Measurements from ENCODE around the gene LIPK.
"Not testable (repeated sequence)": the region's sequence is repeated elsewhere in the genome, so short reads cannot be mapped to it uniquely, and the experiment has no call there.

Gene LIPK, protein sequence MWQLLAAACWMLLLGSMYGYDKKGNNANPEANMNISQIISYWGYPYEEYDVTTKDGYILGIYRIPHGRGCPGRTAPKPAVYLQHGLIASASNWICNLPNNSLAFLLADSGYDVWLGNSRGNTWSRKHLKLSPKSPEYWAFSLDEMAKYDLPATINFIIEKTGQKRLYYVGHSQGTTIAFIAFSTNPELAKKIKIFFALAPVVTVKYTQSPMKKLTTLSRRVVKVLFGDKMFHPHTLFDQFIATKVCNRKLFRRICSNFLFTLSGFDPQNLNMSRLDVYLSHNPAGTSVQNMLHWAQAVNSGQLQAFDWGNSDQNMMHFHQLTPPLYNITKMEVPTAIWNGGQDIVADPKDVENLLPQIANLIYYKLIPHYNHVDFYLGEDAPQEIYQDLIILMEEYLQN

DNA sequence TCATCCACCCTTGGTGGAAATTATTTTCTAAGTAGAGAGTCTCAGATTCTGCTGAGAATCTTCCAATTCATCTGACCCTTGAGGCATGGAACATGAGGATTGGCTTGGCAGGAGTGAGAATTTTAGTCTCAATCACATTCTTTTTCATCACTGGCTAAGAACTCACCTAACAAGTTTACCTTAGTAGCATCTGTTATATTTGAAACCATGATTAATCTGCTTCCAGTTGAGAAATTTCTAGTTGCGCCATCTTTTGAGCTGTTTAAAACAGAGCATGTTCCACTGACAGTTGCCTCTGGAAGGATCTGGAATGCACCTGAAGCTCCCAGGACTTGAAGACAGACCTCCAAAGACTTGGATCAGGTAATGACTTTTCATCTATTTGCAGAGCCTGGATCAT, at the start of gene LIPK:
Gene LIPK, plus strand, starts transcription at position 292 of the 400 bp plus-strand sequence. CDS start 18,295 bp downstream, outside the sequence.
- Histone ChIP-seq H3K27ac (ENCODE audit: low read length) (no peak within 1 kb of the TSS), H3K36me3 (ENCODE audit: insufficient read depth, low read depth, low read length) (no peaks in the 10 kb centered on the region), H3K9ac (ENCODE audit: low read depth, low read length) (no peak within 1 kb of the TSS), H3K9me3 (ENCODE audit: insufficient read depth, low read depth, low read length) (no peaks in the 10 kb centered on the region), H3K4me1 (ENCODE audit: insufficient read depth, low read length) (peaks cover 19% of the 10 kb centered on the region), H3K27me3 (ENCODE audit: insufficient read depth, low read length) (peaks cover 77% of the 10 kb centered on the region), H3K4me3 (ENCODE audit: low read length) (no peak within 1 kb of the TSS)

DNA sequence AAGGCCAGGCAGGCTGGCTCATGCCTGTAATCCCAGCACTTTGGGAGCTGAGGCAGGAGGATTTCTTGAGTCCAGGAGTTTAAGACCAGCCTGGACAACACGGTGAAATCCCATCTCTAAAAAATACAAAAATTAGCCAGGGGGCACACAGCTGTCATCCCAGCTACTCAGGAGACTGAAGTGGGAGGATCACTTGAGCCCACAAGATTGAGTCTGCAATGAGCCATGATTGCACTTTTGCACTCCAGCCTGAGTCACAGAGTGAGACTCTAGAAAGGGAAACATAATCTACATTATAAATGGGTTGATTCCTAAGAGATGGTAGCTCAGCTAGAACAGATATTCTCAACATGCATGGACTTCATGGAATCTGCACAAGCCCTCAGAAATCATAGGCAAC, 48.1 kb upstream of the LIPK start:
- H3K4me1 ChIP-seq (ENCODE audit: insufficient read depth, low read length), result no peaks in the 10 kb centered on the region
- H3K36me3 ChIP-seq (ENCODE audit: insufficient read depth, low read depth, low read length), result no peaks in the 10 kb centered on the region
- H3K27ac ChIP-seq (ENCODE audit: low read length), result no peak overlapping the region
- no peak overlapping the region for H3K9ac ChIP-seq (ENCODE audit: low read depth, low read length)
- H3K9me3 ChIP-seq (ENCODE audit: insufficient read depth, low read depth, low read length), result no peaks in the 10 kb centered on the region
- H3K4me3 ChIP-seq (ENCODE audit: low read length), result no peak overlapping the region
- no peaks in the 10 kb centered on the region for H3K27me3 ChIP-seq (ENCODE audit: insufficient read depth, low read length)

DNA sequence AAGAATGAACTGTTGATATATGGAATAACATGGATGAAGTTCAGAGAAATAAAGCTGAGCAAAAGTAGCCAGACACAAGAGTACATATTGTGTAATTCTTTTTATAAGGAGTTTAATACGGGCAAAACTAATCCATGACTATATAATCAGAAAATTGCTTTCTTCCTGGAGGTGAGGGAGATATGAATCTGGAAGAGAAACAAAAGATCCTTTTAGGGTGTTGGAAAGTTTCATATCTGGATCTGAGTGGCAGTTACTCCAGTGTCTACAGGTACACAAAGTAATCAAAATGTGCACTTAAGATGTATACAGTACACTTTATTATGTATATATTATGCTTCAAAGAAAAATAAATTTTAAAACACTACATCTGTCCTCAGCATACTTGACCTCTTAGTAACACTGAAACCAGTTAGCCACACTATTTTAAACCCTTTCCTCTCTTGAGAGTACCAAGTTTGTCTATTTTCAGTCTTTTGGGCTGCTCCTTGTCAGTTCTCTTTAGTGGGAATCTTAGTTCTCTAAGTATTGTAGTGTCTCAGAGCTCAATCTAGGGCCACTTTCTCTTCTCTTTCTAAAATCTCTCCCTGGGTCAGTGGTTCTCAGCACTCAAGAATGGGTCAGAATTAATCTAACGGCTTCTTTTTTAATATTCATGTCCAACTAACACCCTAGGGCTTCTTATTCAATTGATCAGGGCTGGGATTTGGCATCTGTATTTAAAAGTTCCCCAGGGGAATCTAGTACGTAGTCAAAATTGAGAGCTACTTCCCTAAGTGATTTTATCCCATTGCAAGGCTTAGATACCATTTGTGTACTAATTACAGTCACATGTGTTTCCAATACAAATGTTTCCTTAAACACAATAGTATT, 46.1 kb upstream of the LIPK start:
- Histone ChIP-seq H3K4me1 (ENCODE audit: insufficient read depth, low read length) (no peaks in the 10 kb centered on the region), H3K36me3 (ENCODE audit: insufficient read depth, low read depth, low read length) (no peaks in the 10 kb centered on the region), H3K9me3 (ENCODE audit: insufficient read depth, low read depth, low read length) (no peaks in the 10 kb centered on the region), H3K4me3 (ENCODE audit: low read length) (no peak overlapping the region), H3K9ac (ENCODE audit: low read depth, low read length) (no peak overlapping the region), H3K27ac (ENCODE audit: low read length) (no peak overlapping the region), H3K27me3 (ENCODE audit: insufficient read depth, low read length) (no peaks in the 10 kb centered on the region)

DNA sequence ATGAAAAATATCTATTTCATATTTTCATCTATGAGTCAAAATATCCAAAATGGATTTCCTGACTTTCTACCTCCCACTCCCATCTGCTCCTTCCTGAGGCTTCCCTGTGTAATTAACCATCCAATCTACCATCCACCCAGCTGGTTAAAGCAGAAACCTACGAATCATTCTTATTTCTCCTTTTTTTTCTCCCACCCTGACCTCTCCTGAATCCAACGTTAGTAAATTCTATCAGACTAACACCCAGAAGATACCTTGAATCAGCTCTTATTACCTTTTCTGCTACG, 45.5 kb upstream of the LIPK start:
- H3K36me3 ChIP-seq (ENCODE audit: insufficient read depth, low read depth, low read length), result no peaks in the 10 kb centered on the region
- no peak overlapping the region for H3K4me3 ChIP-seq (ENCODE audit: low read length)
- H3K9ac ChIP-seq (ENCODE audit: low read depth, low read length), result no peak overlapping the region
- no peaks in the 10 kb centered on the region for H3K4me1 ChIP-seq (ENCODE audit: insufficient read depth, low read length)
- H3K9me3 ChIP-seq (ENCODE audit: insufficient read depth, low read depth, low read length), result no peaks in the 10 kb centered on the region
- no peaks in the 10 kb centered on the region for H3K27me3 ChIP-seq (ENCODE audit: insufficient read depth, low read length)
- no peak overlapping the region for H3K27ac ChIP-seq (ENCODE audit: low read length)

DNA sequence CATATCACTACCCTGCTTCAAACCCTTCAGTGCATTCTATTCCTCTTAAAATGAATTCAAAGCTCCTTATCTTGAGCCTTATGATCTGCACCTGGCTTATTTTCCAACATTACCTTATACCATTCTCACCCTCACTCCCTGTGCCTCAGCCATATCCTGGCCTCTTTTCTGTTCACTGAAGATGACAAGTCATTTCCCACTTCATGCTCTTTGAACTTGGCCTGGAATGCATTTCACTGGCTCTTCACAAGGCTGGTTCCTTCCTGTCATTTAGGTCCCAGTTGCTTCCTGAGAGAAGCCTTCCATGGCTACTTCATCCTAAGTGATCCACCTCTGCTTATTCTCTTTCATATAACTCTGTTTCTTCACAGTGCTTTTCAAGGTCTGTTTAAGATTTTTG, 45.0 kb upstream of the LIPK start:
- Histone ChIP-seq H3K9ac (ENCODE audit: low read depth, low read length) (no peak overlapping the region), H3K4me3 (ENCODE audit: low read length) (no peak overlapping the region), H3K27me3 (ENCODE audit: insufficient read depth, low read length) (no peaks in the 10 kb centered on the region), H3K4me1 (ENCODE audit: insufficient read depth, low read length) (no peaks in the 10 kb centered on the region), H3K27ac (ENCODE audit: low read length) (no peak overlapping the region), H3K9me3 (ENCODE audit: insufficient read depth, low read depth, low read length) (no peaks in the 10 kb centered on the region), H3K36me3 (ENCODE audit: insufficient read depth, low read depth, low read length) (no peaks in the 10 kb centered on the region)

DNA sequence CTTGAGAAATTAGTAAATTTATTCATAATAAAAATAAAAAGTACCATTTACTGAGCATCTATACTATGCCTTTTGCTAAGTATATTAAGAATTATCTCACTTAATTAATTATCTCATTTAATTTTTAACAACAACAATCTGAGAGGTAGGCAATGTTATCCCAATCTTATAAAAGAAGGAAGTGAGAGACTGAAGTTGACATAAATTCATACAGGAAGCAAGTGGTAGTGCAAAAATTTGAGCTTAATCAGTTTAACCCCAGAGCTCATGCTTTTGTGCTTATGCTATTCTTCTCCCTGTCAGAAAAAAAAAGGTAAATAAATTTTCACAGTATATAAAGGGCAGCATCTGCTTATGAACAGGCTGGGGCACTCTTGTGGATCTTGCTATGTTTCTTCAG, 44.5 kb upstream of the LIPK start:
- Histone ChIP-seq H3K4me1 (ENCODE audit: insufficient read depth, low read length) (no peaks in the 10 kb centered on the region), H3K9me3 (ENCODE audit: insufficient read depth, low read depth, low read length) (no peaks in the 10 kb centered on the region), H3K4me3 (ENCODE audit: low read length) (no peak overlapping the region), H3K27ac (ENCODE audit: low read length) (no peak overlapping the region), H3K36me3 (ENCODE audit: insufficient read depth, low read depth, low read length) (no peaks in the 10 kb centered on the region), H3K9ac (ENCODE audit: low read depth, low read length) (no peak overlapping the region), H3K27me3 (ENCODE audit: insufficient read depth, low read length) (no peaks in the 10 kb centered on the region)

DNA sequence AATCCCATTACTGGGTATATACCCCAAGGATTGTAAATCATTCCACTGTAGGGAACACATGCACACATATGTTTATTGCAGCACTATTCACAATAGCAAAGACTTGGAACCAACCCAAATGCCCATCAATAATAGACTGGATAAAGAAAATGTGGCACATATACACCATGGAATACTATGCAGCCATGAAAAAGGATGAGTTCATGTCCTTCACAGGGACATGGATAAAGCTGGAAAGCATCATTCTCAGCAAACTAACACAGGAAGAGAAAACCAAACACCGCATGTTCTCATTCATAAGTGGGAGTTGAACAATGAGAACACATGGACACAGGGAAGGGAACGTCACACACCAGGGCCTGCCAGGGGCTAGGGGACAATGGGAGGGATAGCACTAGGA, 42.9 kb upstream of the LIPK start:
- H3K4me3 ChIP-seq (ENCODE audit: low read length); H3K9ac ChIP-seq (ENCODE audit: low read depth, low read length): not testable (repeated sequence)

DNA sequence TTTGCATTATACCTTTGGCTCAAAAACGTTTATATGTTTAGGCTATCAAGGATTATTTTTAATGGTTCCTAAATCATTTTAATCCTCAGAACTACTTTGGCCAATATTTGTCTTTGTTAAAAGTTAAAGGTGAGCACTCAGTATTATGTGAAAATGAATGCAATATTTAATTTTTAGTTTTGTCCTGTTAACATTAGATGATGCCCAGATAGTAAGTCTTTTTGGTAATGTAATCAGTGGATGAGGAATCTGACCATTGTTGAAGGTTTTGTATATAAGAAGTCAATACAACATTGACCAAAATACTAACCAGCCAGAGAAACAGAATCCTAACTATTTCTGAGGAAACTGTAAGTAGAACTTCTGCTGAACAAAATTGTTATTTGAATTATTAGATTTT, 41.9 kb upstream of the LIPK start, which contains the start of gene LIPF:
Gene LIPF, plus strand, starts transcription at position 301 of the 400 bp plus-strand sequence. CDS start 2,856 bp downstream, outside the sequence.
- Histone ChIP-seq H3K27ac (ENCODE audit: low read length) (no peak within 1 kb of the TSS), H3K9me3 (ENCODE audit: insufficient read depth, low read depth, low read length) (no peaks in the 10 kb centered on the region), H3K4me3 (ENCODE audit: low read length) (no peak within 1 kb of the TSS), H3K9ac (ENCODE audit: low read depth, low read length) (no peak within 1 kb of the TSS), H3K36me3 (ENCODE audit: insufficient read depth, low read depth, low read length) (no peaks in the 10 kb centered on the region), H3K4me1 (ENCODE audit: insufficient read depth, low read length) (no peaks in the 10 kb centered on the region), H3K27me3 (ENCODE audit: insufficient read depth, low read length) (no peaks in the 10 kb centered on the region)

More for the DNA sequence above, 42.9 kb upstream of the LIPK start:
- not testable (repeated sequence) for H3K27ac ChIP-seq (ENCODE audit: low read length); H3K36me3 ChIP-seq (ENCODE audit: insufficient read depth, low read depth, low read length); H3K4me1 ChIP-seq (ENCODE audit: insufficient read depth, low read length); H3K9me3 ChIP-seq (ENCODE audit: insufficient read depth, low read depth, low read length); H3K27me3 ChIP-seq (ENCODE audit: insufficient read depth, low read length)

DNA sequence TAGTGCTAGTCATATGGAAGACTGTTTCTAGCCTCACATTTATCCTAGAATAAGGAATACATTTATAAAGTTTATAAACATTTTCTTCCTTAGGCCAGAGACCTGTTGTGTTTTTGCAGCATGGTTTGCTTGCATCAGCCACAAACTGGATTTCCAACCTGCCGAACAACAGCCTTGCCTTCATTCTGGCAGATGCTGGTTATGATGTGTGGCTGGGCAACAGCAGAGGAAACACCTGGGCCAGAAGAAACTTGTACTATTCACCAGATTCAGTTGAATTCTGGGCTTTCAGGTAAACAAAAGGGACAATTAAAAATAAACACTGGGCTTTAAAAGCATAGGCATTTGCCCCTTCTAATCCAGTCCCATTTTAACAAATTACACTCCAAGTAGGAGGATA, 37.6 kb upstream of the LIPK start:
- Histone ChIP-seq H3K27me3 (ENCODE audit: insufficient read depth, low read length) (no peaks in the 10 kb centered on the region), H3K4me3 (ENCODE audit: low read length) (no peak overlapping the region), H3K27ac (ENCODE audit: low read length) (no peak overlapping the region), H3K36me3 (ENCODE audit: insufficient read depth, low read depth, low read length) (no peaks in the 10 kb centered on the region), H3K9me3 (ENCODE audit: insufficient read depth, low read depth, low read length) (no peaks in the 10 kb centered on the region), H3K9ac (ENCODE audit: low read depth, low read length) (no peak overlapping the region), H3K4me1 (ENCODE audit: insufficient read depth, low read length) (no peaks in the 10 kb centered on the region)

DNA sequence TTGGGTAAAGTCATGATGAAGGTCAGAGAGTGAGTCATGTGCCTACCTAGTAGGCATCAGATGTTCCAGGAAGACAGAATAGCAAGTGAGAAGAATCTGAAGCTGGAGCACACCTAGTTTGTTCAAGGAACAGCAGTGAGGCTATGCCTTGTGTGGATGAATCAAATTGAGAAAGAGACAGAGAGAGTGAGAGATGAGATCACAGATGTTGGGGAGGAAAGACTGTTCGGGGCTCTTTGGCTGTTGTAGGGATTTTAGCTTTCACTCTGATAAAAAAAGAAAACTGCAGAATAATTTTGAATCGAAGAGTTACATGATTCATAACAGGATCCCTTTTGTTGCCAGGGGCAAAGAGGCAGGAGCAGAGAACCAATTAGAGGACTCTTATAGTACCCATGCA, 35.6 kb upstream of the LIPK start:
- H3K9ac ChIP-seq (ENCODE audit: low read depth, low read length), result no peak overlapping the region
- no peaks in the 10 kb centered on the region for H3K36me3 ChIP-seq (ENCODE audit: insufficient read depth, low read depth, low read length)
- H3K27ac ChIP-seq (ENCODE audit: low read length), result no peak overlapping the region
- H3K4me1 ChIP-seq (ENCODE audit: insufficient read depth, low read length), result no peaks in the 10 kb centered on the region
- H3K4me3 ChIP-seq (ENCODE audit: low read length), result no peak overlapping the region
- no peaks in the 10 kb centered on the region for H3K9me3 ChIP-seq (ENCODE audit: insufficient read depth, low read depth, low read length)
- no peaks in the 10 kb centered on the region for H3K27me3 ChIP-seq (ENCODE audit: insufficient read depth, low read length)

DNA sequence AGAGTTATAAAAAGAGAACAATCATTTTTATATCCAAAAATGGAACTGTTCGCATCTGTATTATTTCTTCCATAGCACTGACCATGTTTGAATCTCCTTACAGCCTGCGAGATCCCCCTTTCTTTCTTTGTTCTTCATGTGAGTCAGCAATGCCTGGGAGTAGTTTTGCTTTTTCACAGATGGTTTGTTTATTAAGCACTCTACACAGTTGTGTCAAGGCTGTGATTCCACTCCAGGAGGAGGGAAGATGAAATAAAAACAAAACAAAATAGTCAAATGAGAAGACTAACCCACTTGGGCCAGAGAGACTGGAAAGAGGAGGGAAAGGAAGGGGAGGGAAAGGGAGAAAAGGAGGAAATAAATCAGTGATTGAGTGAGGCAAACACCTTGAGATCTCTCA, 34.0 kb upstream of the LIPK start:
- Histone ChIP-seq H3K27me3 (ENCODE audit: insufficient read depth, low read length) (no peaks in the 10 kb centered on the region), H3K27ac (ENCODE audit: low read length) (no peak overlapping the region), H3K4me3 (ENCODE audit: low read length) (no peak overlapping the region), H3K36me3 (ENCODE audit: insufficient read depth, low read depth, low read length) (no peaks in the 10 kb centered on the region), H3K9me3 (ENCODE audit: insufficient read depth, low read depth, low read length) (no peaks in the 10 kb centered on the region), H3K4me1 (ENCODE audit: insufficient read depth, low read length) (0 out of 2 replicates have a peak, but pooled peaks cover 4% of the 10 kb centered on the region), H3K9ac (ENCODE audit: low read depth, low read length) (no peak overlapping the region)
